Mesenchymal stem cell (in vitro differentiated cells and primary cell): ENCODE results near the gene EXOSC10.

Experiments
- DNase-seq: peaks from one replicate; pipeline ENCODE4 v3.0.0-alpha.2; 2013
- H2AFZ ChIP-seq: one replicate; pipeline ENCODE4 v1.6.1; 2013; ENCODE audit warnings: low read depth, mild to moderate bottlenecking, control low read depth, inconsistent platforms, low read length, moderate library complexity
- H2AK5ac ChIP-seq: 2 replicates; pipeline ENCODE4 v1.6.1; 2013; ENCODE audit warnings: low read length, moderate library complexity, mild to moderate bottlenecking, inconsistent platforms; ENCODE audit not compliant: severe bottlenecking
- H2BK120ac ChIP-seq: one replicate; pipeline ENCODE4 v1.6.1; 2013; ENCODE audit warnings: low read depth, mild to moderate bottlenecking, inconsistent platforms, low read length, moderate library complexity
- H2BK12ac ChIP-seq, 2 experiments: one replicate each; pipeline ENCODE4 v1.6.1; 2013; ENCODE audit warnings: inconsistent platforms in 2 of 2, low read length in 2 of 2, mild to moderate bottlenecking in 2 of 2, moderate library complexity in 2 of 2, control low read depth in 1 of 2
- H2BK15ac ChIP-seq: one replicate; pipeline ENCODE4 v1.6.1; 2013; ENCODE audit warnings: mild to moderate bottlenecking, low read depth, inconsistent platforms; ENCODE audit not compliant: poor library complexity, severe bottlenecking
- H2BK5ac ChIP-seq: 2 replicates; pipeline ENCODE4 v1.6.1; 2013; ENCODE audit warnings: low read depth, mild to moderate bottlenecking, low read length, control low read depth, inconsistent platforms; ENCODE audit not compliant: poor library complexity, severe bottlenecking
- H3K14ac ChIP-seq, 2 experiments: one replicate each; pipeline ENCODE4 v1.6.1; 2013; ENCODE audit warnings: inconsistent platforms in 2 of 2, low read length in 2 of 2, control low read depth in 1 of 2, mild to moderate bottlenecking in 1 of 2, moderate library complexity in 1 of 2
- H3K18ac ChIP-seq, 2 experiments: one replicate each; pipeline ENCODE4 v1.6.1; 2013; ENCODE audit warnings: inconsistent platforms in 2 of 2, low read length in 2 of 2, control low read depth in 1 of 2, low read depth in 1 of 2, mild to moderate bottlenecking in 1 of 2
- H3K23ac ChIP-seq, 2 experiments: one replicate each; pipeline ENCODE4 v1.6.1; 2013; ENCODE audit warnings: inconsistent platforms in 2 of 2, low read length in 2 of 2, mild to moderate bottlenecking in 2 of 2, moderate library complexity in 2 of 2, control low read depth in 1 of 2
- H3K27ac ChIP-seq: 2 replicates; pipeline ENCODE4 v1.5.1; 2013; ENCODE audit warnings: mild to moderate bottlenecking, moderate library complexity, low read length, control low read depth, inconsistent platforms; ENCODE audit not compliant: poor library complexity, severe bottlenecking
- H3K27me3 ChIP-seq, 2 experiments: 2 replicates each; pipeline versions ENCODE4 v1.6.1 to v1.7.0; 2013; ENCODE audit warnings: low read length in 2 of 2, mild to moderate bottlenecking in 2 of 2, moderate library complexity in 2 of 2, control low read depth in 1 of 2, inconsistent platforms in 1 of 2; ENCODE audit not compliant: control insufficient read depth in 1 of 2, insufficient read depth in 1 of 2
- H3K36me3 ChIP-seq, 2 experiments: 2 replicates each; pipeline versions ENCODE4 v1.6.1 to v1.7.0; 2013; ENCODE audit warnings: low read length in 2 of 2, control low read depth in 1 of 2, inconsistent platforms in 1 of 2, low read depth in 1 of 2, mild to moderate bottlenecking in 1 of 2; ENCODE audit not compliant: insufficient read depth in 2 of 2, control insufficient read depth in 1 of 2
- H3K4ac ChIP-seq, 2 experiments: one replicate each; pipeline ENCODE4 v1.6.1; 2013; ENCODE audit warnings: inconsistent platforms in 2 of 2, low read length in 2 of 2, mild to moderate bottlenecking in 2 of 2, moderate library complexity in 2 of 2, control low read depth in 1 of 2, low read depth in 1 of 2
- H3K4me1 ChIP-seq: 2 replicates; pipeline ENCODE4 v1.6.1; 2013; ENCODE audit warnings: low read depth, low read length, control low read depth; ENCODE audit not compliant: control insufficient read depth, insufficient read depth
- H3K4me2 ChIP-seq: 2 replicates; pipeline ENCODE4 v1.6.1; 2013; ENCODE audit warnings: low read length, mild to moderate bottlenecking, inconsistent platforms; ENCODE audit not compliant: poor library complexity, severe bottlenecking
- H3K4me3 ChIP-seq, 2 experiments: 2 replicates each; pipeline versions ENCODE4 v1.5.1 to v1.7.0; 2013; ENCODE audit warnings: low read length in 2 of 2, mild to moderate bottlenecking in 2 of 2, control low read depth in 1 of 2, low read depth in 1 of 2; ENCODE audit not compliant: insufficient read depth in 1 of 2
- H3K79me1 ChIP-seq: replicated peaks from 2 replicates; pipeline ENCODE4 v1.6.1; 2013; ENCODE audit warnings: mild to moderate bottlenecking, control low read depth, low read length, inconsistent platforms; ENCODE audit not compliant: poor library complexity, severe bottlenecking
- H3K9ac ChIP-seq: 2 replicates; pipeline ENCODE4 v1.7.0; 2013; ENCODE audit warnings: mild to moderate bottlenecking, low read length, moderate library complexity
- H3K9me3 ChIP-seq: 2 replicates; pipeline ENCODE4 v1.7.0; 2013; ENCODE audit warnings: mild to moderate bottlenecking, low read length; ENCODE audit not compliant: control insufficient read depth
- H4K8ac ChIP-seq: one replicate; pipeline ENCODE4 v1.6.1; 2013; ENCODE audit warnings: inconsistent platforms, mild to moderate bottlenecking, low read length, moderate library complexity
- H4K91ac ChIP-seq: one replicate; pipeline ENCODE4 v1.6.1; 2013; ENCODE audit warnings: mild to moderate bottlenecking, low read length, inconsistent platforms
- WGBS: methylation state at CpG from one replicate; pipeline ENCODE4 v1.1.7; 2013; ENCODE audit warnings: mixed read lengths; 5-methylcytosine and 5-hydroxymethylcytosine counted together

EXOSC10 gene

GRCh38 chr1:11138029-11138428 is 38.4 kb upstream of the EXOSC10 start:
- Histone ChIP-seq H2BK15ac (no peak overlapping the region), H3K27ac (no peak overlapping the region), H2BK120ac (no peak overlapping the region), H3K27me3 (no peaks in the 10 kb centered on the region), H2AFZ (no peak overlapping the region), H2BK12ac (no peak overlapping the region), H2BK5ac (no peak overlapping the region), H3K4me1 (peaks cover 3% of the 10 kb centered on the region), H2AK5ac (no peak overlapping the region), H3K14ac (no peak overlapping the region), H4K8ac (no peak overlapping the region), H3K9ac (no peak overlapping the region), H4K91ac (no peak overlapping the region), H3K18ac (no peak overlapping the region), H3K36me3 (peaks cover 31 to 42% of the 10 kb centered on the region in 2 experiments), H3K9me3 (no peaks in the 10 kb centered on the region), H3K23ac (no peak overlapping the region), H3K4ac (no peak overlapping the region), H3K4me3 (no peak overlapping the region), H3K79me1 (peaks cover 3% of the 10 kb centered on the region), H3K4me2 (no peak overlapping the region)
- no peak for DNase-seq
- 100% methylated on average over 1 of the region's 1 CpG for WGBS

GRCh38 chr1:11134898-11135266 is 35.2 kb upstream of the EXOSC10 start:
- Histone ChIP-seq H2BK5ac (no peak overlapping the region), H3K23ac (no peak overlapping the region), H3K4me2 (no peak overlapping the region), H2AFZ (no peak overlapping the region), H3K36me3 (peaks cover 44 to 66% of the 10 kb centered on the region in 2 experiments), H3K9ac (no peak overlapping the region), H3K27me3 (no peaks in the 10 kb centered on the region), H3K14ac (no peak overlapping the region), H2AK5ac (no peak overlapping the region), H4K8ac (no peak overlapping the region), H3K79me1 (peaks cover 2% of the 10 kb centered on the region), H2BK120ac (no peak overlapping the region), H3K4me3 (no peak overlapping the region), H3K18ac (no peak overlapping the region), H4K91ac (no peak overlapping the region), H2BK12ac (no peak overlapping the region), H3K9me3 (no peaks in the 10 kb centered on the region), H3K4me1 (peaks cover 3% of the 10 kb centered on the region), H3K27ac (no peak overlapping the region), H2BK15ac (no peak overlapping the region), H3K4ac (no peak overlapping the region)
- DNase-seq = peak; percentile 59
- WGBS = 94% methylated on average over 3 of the region's 5 CpGs

- no peak overlapping the region for H3K9ac ChIP-seq
- H2AFZ ChIP-seq = no peak overlapping the region
- H3K18ac ChIP-seq = no peak overlapping the region
- 76% methylated on average over 5 of the region's 5 CpGs for WGBS
- no peak overlapping the region for H3K4ac ChIP-seq
- H3K27ac ChIP-seq = no peak overlapping the region
- H3K79me1 ChIP-seq = peaks cover 2% of the 10 kb centered on the region
- DNase-seq = peak; percentile 14
- no peak overlapping the region for H4K8ac ChIP-seq
- H2BK5ac ChIP-seq = no peak overlapping the region
- peaks cover 3% of the 10 kb centered on the region for H3K4me1 ChIP-seq
- no peak overlapping the region for H3K4me2 ChIP-seq
- no peak overlapping the region for H2AK5ac ChIP-seq
- H4K91ac ChIP-seq = no peak overlapping the region
- no peaks in the 10 kb centered on the region for H3K9me3 ChIP-seq
- H2BK15ac ChIP-seq = no peak overlapping the region
- no peaks in the 10 kb centered on the region for H3K27me3 ChIP-seq
- no peak overlapping the region for H3K4me3 ChIP-seq
- no peak overlapping the region for H2BK12ac ChIP-seq
- H2BK120ac ChIP-seq = no peak overlapping the region
- no peak overlapping the region for H3K14ac ChIP-seq
- H3K36me3 ChIP-seq = peaks cover 45 to 71% of the 10 kb centered on the region in 2 experiments
- no peak overlapping the region for H3K23ac ChIP-seq
These were observed 34.7 kb upstream of the EXOSC10 start for GRCh38 chr1:11134251-11134897.

- no peak overlapping the region for H3K9ac ChIP-seq
- no peak overlapping the region for H3K4me3 ChIP-seq
- H4K8ac ChIP-seq = no peak overlapping the region
- no peak overlapping the region for H4K91ac ChIP-seq
- H3K36me3 ChIP-seq = peaks cover 51 to 76% of the 10 kb centered on the region in 2 experiments
- H2BK12ac ChIP-seq = no peak overlapping the region
- H2BK120ac ChIP-seq = no peak overlapping the region
- DNase-seq = no peak
- no peak overlapping the region for H2BK5ac ChIP-seq
- H2AFZ ChIP-seq = no peak overlapping the region
- H3K27ac ChIP-seq = no peak overlapping the region
- no peak overlapping the region for H3K4me2 ChIP-seq
- no peak overlapping the region for H3K23ac ChIP-seq
- H3K9me3 ChIP-seq = no peaks in the 10 kb centered on the region
- no peaks in the 10 kb centered on the region for H3K27me3 ChIP-seq
- no peak overlapping the region for H3K18ac ChIP-seq
- no peak overlapping the region for H3K14ac ChIP-seq
- no peak overlapping the region for H3K4ac ChIP-seq
- H3K4me1 ChIP-seq = peaks cover 3% of the 10 kb centered on the region
- 92% methylated on average over 8 of the region's 8 CpGs for WGBS
- no peak overlapping the region for H2AK5ac ChIP-seq
- H3K79me1 ChIP-seq = peaks cover 2% of the 10 kb centered on the region
- no peak overlapping the region for H2BK15ac ChIP-seq
These were observed 33.1 kb upstream of the EXOSC10 start for GRCh38 chr1:11132563-11133293.
